IPS DF 19.7 (cell line): Measurements from ENCODE around the gene ING1.
"Not testable (repeated sequence)": the region's sequence is repeated elsewhere in the genome, so short reads cannot be mapped to it uniquely, and the experiment has no call there.

Experiments
- DNase-seq: peaks from one replicate; pipeline ENCODE4 v3.0.0-alpha.2; 2013; ENCODE audit warnings: low read depth, low spot score

ING1 gene

GRCh38 chr13:110690516-110690915 is 23.0 kb upstream of the ING1 start:
- no peak for DNase-seq

DNA sequence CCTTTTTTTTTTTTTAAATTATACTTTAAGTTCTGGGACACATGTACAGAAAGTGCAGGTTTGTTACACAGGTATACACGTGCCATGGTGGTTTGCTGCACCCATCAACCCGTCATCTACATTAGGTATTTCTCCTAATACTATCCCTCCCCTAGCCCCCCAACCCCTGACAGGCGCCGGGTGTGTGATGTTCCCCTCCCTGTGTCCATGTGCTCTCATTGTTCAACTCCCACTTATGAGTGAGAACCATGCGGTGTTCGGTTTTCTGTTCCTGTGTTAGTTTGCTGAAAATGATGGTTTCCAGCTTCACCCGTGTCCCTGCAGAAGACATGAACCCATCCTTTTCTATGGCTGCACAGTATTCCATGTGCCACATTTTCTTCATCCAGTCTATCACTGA is 17.7 kb upstream of the ING1 start:
- not testable (repeated sequence) for DNase-seq

DNA sequence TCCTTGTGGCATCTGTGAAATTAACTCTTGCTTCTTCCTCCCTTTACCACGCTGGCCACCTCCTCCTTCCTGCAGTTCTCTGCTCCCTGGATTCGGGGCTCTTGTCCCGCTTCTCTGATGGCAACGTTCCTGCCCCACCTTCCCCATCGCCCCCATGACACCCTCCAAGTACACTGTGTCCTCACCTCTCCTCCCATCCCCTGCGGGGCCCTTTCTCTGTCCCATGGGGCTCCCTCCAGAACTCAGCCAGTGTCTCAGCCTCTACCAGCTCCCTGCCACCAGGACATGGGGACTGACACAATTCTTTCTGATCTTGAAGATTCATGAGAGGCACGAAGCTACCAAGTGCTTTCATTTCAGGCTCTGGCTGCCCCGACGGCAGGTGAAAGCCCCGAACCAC is 16.7 kb upstream of the ING1 start:
- DNase-seq: no peak

GRCh38 chr13:110697842-110698241 is 15.7 kb upstream of the ING1 start:
- no peak for DNase-seq

DNA sequence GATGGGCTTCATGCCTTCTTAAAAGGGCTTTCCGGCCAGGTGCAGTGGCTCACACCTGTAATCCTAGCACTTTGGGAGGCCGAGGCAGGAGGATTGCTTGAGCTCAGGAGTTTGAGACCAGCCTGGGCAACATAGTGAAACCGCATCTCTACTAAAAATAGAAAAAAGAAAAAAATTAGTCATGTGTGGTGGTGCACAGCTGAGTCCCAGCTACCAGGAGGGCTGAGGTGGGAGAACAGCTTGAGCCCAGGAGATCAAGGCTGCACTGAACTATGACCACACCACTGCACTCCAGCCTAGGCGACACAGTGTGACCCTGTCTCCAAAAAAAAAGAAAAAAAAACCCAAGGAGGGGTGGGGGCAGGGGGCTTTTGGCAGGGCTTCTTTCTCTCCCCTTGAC is 14.8 kb upstream of the ING1 start:
- no peak for DNase-seq

GRCh38 chr13:110699148-110700145 is 14.1 kb upstream of the ING1 start:
- DNase-seq: no peak

GRCh38 chr13:110700186-110700585 is 13.3 kb upstream of the ING1 start:
- DNase-seq: no peak

DNA sequence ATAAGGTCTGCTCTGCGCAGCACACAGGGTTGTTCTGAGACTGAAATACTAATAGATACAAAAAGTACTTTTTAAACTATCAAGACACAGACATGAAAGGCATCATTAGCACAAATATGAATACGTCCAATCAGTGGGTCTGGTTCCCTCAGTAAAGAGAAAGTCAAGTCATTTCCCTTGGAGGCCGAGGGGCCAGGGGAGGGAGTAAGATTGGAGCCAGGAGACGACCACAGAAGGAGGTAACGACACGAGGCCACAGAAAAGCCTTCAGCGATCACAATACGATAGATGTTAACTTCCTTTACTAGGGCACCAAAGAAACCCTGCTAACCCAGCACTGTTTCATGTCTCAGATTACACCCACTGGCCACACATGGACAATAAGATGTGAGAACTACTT is 12.9 kb upstream of the ING1 start:
- DNase-seq: no peak

DNA sequence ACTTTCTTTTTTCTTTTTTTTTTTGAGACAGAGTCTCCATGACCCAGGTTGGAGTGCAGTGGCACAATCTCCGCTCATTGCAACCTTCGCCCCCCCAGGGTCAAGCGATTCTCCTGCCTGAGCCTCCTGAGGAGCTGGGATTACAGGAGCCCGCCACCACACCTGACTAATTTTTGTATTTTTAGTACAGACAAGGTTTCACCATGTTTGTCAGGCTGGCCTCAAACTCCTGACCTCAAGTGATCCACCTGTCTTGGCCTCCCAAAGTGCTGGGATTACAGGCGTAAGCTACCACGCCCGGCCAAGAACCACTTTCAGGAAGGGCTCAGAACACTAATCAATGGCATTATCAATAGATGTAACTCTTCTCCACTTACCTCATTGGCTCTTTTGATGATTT is 12.4 kb upstream of the ING1 start:
- DNase-seq: not testable (repeated sequence)

- no peak for DNase-seq
Observed at GRCh38 chr13:110702089-110702488, 11.4 kb upstream of the ING1 start.

- no peak for DNase-seq
Observed at GRCh38 chr13:110702591-110703526, 10.6 kb upstream of the ING1 start.

DNA sequence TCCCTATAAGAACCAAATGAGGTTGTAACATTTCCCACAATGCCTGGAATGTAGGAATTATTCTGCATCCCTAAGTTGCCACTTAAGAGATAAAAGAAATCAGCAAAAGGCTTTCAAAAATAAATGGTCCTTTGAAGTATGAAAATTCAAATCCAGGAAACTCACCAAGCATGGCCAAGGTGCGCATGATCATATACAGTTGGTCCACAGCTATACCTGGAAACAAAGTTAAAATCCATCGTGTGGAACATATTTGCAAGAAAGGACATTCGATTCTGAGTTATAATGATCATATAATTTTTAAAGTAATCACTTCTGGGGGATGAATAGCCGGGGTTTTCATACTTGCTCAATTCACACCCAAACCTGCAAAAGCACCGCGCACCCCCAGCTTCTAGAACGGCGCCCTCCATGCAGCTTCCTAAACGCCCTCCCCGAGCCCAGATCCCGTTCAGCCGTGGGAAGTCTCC is 8.1 kb upstream of the ING1 start:
- DNase-seq: no peak

- DNase-seq: peak; percentile 57
Observed at GRCh38 chr13:110705826-110706569, 7.5 kb upstream of the ING1 start, which contains the start of gene CARS2. TSS of gene CARS2 (minus strand) at chr13:110706116. CDS start at chr13:110706093, 23 bp downstream.

DNA sequence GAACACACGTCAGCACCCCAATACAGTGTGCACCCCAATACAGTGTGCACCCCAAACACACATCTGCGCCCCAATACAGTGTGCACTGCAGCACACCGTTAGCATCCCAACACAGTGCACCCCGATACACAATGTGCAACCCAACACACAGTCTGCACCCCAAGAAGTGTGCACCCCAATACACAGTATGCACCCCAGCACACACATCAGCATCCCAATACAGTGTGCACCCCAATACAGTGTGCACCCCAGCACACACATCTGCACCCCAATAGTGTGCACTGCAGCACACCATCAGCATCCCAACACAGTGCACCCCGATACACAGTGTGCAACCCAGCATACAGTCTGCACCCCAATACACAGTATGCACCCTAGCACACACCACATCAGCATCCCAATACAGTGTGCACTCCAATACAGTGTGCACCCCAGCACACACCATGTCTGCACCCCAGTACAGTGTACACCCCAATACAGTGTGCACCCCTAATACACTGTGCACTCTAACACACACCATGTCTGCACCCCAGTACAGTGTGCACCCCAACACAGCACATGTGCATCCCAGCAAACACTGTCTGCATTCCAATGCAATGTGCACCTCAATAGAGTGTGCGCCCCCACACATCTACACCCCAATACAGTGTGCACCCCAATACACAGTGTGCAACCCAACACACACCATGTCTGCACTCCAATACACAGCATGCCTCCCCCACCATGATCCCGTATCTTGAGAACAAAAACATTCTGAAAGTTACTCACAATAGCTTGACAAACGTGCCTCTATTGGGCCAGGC is 6.7 kb upstream of the ING1 start:
- DNase-seq: no peak

DNA sequence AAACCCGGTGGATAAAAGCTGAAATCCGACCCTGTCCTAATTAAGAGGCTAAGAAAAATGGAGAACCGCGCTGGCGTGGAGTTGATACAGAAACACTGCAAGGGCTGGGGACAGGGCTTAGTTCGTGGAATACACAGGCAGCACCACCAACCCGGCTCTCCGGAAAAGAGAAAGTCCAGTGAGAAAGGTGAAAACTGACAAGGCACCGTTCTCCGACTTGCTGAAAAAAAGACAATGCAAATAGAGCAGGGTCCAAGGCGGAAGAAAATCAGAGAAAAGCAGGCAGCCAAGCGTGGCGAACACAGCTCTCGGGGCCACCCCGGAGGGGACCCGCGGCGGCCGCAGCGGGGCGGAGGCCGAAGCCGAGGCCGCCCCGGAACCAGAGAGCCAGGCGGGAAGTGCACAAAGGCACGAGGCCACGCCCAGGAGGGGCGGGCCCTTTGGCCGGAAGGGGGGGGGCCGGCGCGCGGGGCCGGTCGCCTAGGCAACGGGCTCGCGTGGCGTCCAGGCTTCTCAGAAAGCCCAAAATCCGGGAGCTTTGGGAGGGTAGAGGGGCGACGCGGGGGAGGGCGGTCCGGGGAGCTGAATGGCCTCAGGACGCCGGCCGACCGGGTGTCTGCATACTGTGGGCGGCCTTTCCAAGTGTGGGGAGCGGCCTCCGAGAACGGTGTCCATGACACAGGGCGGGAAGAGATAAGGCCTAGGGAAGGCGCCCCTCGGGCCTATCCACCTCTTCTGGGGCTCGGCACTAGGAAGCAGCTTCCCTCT is 1.2 kb upstream of the ING1 start:
- DNase-seq: no peak

- peak; percentile 95 for DNase-seq
Observed at GRCh38 chr13:110712849-110713641, 455 bp upstream of the ING1 start.

DNA sequence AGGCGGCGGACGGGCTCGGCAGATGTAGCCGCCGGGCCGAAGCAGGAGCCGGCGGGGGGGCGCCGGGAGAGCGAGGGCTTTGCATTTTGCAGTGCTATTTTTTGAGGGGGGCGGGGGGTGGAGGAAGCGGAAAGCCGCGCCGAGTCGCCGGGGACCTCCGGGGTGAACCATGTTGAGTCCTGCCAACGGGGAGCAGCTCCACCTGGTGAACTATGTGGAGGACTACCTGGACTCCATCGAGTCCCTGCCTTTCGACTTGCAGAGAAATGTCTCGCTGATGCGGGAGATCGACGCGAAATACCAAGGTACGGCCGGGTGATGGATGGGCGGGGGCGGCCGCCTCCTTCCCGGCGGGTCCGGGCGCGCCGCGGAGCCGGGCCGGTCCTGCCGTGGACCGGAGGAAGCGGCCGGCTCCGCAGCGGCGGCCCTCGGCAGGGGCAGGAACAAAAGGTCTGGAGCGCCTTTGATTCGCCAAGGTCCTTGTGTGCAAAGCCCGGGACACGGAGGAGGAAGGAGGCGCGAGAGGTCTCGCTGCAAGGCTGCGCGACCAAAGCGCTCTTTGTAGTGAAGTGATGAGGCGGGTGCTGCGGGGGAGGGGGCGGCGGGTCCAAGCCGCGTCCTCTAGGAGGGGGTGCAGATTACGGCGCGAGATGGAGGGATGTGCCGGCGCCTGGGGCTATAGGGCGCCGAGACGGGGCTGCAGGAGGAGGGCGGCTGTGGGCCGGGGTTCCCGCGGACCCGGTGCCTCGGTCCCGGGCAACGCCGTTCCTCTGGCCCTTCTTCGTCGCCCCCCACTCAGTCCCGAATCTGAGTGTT is 689 bp downstream of the ING1 start:
- DNase-seq: no peak

GRCh38 chr13:110714797-110715394 is 1.4 kb downstream of the ING1 start:
- DNase-seq: no peak
